Measurements from ENCODE around the gene DOCK4.

- TF ChIP-seq, protein P1, sequence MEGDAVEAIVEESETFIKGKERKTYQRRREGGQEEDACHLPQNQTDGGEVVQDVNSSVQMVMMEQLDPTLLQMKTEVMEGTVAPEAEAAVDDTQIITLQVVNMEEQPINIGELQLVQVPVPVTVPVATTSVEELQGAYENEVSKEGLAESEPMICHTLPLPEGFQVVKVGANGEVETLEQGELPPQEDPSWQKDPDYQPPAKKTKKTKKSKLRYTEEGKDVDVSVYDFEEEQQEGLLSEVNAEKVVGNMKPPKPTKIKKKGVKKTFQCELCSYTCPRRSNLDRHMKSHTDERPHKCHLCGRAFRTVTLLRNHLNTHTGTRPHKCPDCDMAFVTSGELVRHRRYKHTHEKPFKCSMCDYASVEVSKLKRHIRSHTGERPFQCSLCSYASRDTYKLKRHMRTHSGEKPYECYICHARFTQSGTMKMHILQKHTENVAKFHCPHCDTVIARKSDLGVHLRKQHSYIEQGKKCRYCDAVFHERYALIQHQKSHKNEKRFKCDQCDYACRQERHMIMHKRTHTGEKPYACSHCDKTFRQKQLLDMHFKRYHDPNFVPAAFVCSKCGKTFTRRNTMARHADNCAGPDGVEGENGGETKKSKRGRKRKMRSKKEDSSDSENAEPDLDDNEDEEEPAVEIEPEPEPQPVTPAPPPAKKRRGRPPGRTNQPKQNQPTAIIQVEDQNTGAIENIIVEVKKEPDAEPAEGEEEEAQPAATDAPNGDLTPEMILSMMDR (conservative IDR thresholded peaks at IDR 0.05; ENCODE audit: low read length): no peak
- no peak for TF ChIP-seq EZH2phosphoT487 (IDR thresholded peaks at IDR 0.05; ENCODE audit: borderline replicate concordance)
Measured at GRCh38 chr7:112006071-112006470, 200.1 kb downstream of the DOCK4 start.
